Hematopoietic multipotent progenitor cell treated with erythropoietin and hydrocortisone succinate and interleukin-3 and kit ligand, for 4 days (in vitro differentiated cells): ENCODE data around the gene ACOX3.
"Not testable (repeated sequence)": the region's sequence is repeated elsewhere in the genome, so short reads cannot be mapped to it uniquely, and the experiment has no call there.

Experiments used
- DNase-seq: peaks from one replicate; pipeline ENCODE4 v3.0.0-alpha.2; 2015

Gene ACOX3

GRCh38 chr4:8348071-8348470, 92.5 kb downstream of the ACOX3 start:
- DNase-seq, result peak; percentile 74

DNA sequence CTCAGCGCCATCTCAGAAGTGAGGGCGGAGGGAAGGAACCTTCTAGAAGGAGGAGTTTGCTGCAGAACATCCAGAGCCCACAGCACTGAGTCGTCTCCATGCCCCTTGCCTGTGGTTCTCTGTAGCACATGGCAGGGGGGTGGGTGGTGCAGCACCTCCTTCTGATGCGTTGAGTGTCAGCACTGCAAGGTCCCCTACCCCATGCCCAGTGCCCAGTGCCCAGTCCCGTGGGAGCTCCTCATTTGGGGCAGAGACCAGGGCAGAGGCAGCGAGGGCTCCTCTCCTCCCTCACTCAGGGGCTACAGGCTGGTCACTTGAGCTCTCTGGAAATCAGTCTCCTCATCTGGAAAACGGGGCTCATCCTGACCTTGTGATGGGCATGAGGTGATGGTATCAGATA, 92.9 kb downstream of the ACOX3 start:
- no peak for DNase-seq

DNA sequence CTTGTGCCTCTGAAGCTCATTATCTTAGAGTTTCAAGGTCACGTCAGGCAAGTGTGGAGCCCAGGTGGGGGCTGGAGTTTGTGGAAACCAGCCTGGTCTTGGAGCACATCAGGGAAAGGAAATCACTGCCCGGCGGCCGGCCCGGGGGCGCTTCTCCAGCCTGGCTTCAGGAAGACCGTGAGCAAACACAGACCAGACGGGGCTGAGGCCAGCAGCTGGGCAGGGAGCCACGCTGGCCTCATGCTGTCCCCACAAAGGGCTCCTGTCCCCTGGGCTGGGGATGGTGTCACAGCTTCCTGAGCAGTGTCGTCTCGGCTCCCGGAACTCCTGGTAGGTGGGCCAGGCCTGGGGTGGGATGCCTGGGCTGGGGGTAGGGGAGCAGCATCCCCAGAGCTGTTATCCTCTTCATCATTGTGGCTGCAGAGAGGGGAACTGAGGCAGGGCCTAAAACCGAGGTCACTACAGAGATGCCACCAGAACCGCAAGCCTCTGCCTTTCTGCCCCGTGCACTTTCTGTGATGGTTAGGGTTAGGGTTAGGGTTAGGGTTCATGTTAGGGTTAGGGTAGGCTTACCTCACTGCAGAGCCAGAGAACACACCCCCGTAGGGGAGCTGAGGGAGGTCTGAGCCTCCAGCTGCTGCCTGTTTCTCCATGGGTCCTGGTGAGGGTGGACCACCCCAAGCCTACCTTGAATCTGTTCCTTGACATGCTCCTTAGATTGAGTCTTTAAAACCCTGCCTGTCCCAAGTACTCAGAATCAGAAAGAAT, 93.5 kb downstream of the ACOX3 start:
- no peak for DNase-seq

- no peak for DNase-seq
Measured at GRCh38 chr4:8345946-8346814, 94.3 kb downstream of the ACOX3 start.

GRCh38 chr4:8345053-8345945, 95.2 kb downstream of the ACOX3 start:
- DNase-seq, result no peak

DNA sequence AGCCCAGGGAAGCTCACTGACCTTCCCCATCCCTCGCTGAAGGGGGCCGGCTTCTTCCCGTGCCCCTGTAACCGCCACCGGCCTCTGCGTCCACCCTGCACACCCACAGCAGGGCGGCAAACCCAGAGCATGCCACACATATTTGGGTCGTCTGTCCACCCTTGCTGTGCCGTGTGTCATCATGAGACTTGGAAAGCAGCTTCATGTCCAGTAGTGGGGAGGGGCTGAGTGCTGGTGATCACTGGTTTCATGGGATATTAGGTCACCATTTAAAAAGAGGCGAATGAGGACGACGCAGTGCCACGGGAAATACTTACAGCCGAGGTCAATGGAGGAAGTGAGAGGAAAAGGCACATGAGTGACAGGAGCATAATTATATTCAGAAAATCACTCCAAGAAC, 96.1 kb downstream of the ACOX3 start:
- no peak for DNase-seq

GRCh38 chr4:8343967-8344331, 96.6 kb downstream of the ACOX3 start:
- DNase-seq, result no peak

DNA sequence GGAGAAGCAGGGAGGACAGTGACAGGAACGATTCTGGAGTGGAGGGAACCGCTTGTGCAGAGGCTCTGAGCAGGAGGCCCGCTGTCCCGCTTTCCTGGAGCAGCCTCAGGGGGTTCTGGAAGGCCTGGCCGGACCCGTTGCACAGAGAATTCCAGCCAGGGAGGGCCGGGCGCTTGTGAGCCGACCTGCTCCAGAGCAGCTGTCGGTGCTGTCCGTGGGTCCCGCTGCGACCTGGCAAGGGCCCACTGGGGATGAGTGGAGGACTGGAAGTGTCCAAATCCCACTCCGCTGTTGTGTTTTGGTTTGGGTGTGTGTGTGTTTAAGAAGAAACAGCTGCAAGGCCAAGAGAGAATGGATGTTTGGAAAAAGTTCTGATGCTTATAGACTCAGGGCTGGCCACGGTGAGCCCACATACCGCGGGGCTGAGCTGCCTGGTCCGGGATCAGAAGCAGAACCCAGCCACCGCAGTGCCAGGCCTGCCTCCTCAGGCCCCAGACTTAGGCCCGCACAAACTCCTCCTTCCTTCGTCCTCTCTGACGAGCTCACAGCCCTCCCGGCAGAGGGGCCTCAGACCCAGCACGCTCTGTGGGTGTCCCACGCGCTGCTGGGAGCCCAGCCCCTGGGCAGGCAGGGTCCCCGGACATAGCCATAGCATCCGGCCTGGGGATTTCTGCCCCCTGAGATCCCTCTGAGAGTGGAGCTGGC, 97.1 kb downstream of the ACOX3 start:
- DNase-seq, result no peak

- DNase-seq, result no peak
Measured at GRCh38 chr4:8342651-8343261, 97.8 kb downstream of the ACOX3 start.

DNA sequence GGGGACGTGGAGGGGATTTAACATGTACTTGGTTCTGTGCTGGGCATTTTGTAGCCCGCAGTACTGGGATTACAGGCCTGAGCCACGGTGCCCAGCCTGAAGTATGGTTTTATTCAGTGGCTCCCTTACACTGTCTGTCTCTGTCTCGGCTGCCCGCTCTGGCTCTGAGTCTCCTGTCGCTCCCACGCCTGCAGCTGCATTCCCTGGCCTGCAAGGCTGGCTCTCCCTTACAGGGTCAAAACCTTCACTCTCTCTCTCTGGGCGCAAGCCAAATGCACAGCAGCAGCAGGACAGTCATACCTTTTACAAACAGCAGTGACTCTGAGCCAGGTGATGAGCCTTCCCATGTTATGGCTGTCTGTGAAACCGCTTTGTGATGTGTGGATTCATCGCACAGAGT, 98.8 kb downstream of the ACOX3 start:
- DNase-seq, result no peak

GRCh38 chr4:8341281-8341680, 99.2 kb downstream of the ACOX3 start:
- not testable (repeated sequence) for DNase-seq

DNA sequence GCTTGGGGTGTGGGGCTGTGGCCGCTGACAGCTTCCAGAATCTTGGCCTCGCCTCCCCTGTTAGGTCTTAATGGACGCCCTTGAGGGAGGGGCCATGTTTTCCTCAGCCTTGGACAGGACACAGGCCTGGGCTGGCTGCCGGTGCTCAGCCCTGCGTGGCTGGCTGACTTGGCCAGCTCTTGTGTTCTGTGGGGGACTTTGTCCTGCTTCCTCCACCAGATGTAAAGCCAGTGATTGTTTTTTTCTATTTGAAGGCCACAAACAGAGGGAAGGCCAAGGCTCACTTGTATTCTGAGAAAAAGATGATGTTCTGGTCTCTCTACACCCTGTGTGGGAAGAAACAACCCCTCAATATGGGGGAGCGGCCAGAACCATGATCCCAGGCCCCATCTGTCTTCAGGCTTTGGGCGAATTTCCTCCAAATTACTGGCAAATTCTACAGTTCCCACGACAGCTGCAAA, 99.7 kb downstream of the ACOX3 start:
- DNase-seq, result no peak

- DNase-seq, result peak; percentile 16
Measured at GRCh38 chr4:8338351-8338961, 102.1 kb downstream of the ACOX3 start.

- peak; percentile 72 for DNase-seq
Measured at GRCh38 chr4:8336412-8337075, 104.0 kb downstream of the ACOX3 start.

- DNase-seq, result no peak
Measured at GRCh38 chr4:8335848-8336247, 104.7 kb downstream of the ACOX3 start.

DNA sequence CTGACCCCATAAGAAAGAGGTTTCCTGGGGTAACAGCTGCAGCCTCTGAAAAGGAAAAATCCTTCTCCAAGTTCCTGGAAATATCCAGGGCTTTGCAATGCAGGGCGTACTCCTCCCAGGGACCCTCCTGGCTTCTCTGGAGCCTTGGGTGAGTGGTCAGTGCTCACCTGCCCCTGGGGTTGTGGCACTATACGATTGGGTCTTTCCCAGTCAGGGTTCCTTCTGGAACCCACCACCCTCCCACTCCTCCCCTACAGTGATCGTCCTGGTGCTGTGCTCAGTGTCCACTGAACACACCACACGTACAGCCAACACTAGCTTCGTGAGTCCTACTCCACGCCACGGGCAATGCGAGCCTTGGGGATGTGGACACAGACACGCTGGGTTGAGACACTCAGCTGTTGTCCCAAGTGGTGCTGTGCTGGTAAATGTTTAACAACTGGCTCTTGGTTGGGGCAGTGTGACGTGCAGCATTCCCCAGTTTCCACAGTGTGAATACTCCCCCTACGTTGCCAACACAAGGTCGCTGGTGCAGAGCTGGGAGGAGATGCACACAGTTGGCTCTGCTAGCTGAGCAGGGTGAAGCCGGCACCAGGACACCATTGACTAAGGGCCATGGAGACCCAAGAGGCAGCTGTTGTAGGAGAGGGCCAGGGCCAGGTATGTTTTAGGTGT, 105.6 kb downstream of the ACOX3 start:
- no peak for DNase-seq

- DNase-seq, result no peak
Measured at GRCh38 chr4:8333726-8334460, 106.6 kb downstream of the ACOX3 start.

DNA sequence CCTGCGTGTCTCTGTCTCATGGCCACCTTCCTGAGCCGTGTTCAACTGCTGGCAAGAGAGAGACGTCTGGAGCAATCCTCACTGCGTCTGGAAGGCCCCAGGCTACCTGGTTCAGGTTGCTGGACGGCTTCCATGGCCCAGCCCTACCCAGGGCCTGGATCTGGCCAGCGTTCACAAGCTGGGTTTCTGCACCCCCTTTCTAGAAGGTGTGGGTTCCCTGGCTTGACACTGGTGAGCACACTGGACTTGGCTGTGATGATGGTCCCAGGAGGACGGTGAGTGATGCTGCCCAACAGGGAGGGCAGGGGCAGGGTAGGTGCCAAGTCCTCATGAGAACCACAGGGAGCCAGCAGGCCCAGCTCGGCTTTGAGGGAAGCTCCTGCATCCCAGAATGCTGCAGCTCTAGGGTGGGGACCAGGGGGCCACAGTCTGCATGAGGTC, 107.6 kb downstream of the ACOX3 start:
- no peak for DNase-seq

DNA sequence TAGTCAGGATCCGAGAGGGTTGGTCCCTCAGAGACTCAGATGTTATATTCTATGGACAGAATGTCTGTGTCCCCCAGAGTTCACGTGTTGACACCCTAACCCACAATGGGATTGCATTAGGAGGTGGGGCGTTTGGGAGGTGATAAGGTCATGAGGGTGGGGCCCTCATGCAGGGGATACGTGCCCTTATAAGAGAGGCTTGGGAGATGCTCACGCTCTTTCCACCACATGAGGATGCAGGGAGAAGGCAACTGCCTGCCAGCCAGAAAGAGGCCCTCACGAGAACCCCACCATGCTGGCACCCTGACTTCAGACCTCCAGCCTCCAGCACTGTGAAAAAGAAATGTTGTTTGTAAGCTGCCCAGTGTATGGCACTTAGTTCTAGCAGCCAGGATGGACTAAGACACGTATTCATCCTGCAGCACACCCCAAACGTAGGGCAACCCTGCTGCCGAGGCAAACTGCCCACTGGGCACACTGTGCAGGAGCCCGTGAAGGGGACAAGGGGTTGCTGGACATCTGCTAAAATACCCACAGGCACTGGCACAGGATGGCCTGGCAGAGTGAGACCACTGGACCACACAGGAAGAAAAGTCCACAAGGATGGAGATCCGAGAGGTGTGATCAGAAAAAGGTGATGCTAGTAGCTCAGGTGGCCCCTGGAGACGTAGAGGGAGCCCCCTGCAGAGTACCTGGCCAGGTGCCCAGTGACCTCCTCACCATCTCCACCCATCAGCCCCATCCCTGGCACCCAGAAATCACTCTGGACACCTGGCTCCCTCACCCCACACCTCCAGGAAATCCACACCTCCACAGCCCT, 108.3 kb downstream of the ACOX3 start:
- DNase-seq, result no peak
